K562 (cell line): ENCODE measurements around the gene C4orf50. TPM values are rescaled to one million over a fixed set of nuclear protein-coding genes. Genes with fewer than 3 reads are reported as not detected.

Experiments
- ATAC-seq: fragments of 200-7000 bp; cut with Tn5 transposase; 3 replicates; pipeline ENCODE4 v1.9.1; 2020; ENCODE audit warnings: moderate library complexity
- BruUV-seq: library from RNA; stranded (reverse); fragments of 400-500 nt; replicated peaks from 2 replicates; lab custom pipeline; 2021; lab: Mats Ljungman, UMichigan
- CTCF ChIA-PET: fragments of 300-600 bp; formaldehyde crosslinking; extraction: SDS; loops from one replicate; lab custom pipeline; 2021; ENCODE audit warnings: low intra/inter-chr PET ratio; lab: Yijun Ruan, JAX
- POLR2A ChIA-PET: fragments of 300-600, 350-650 bp; sonication (Branson Sonifier 250); formaldehyde crosslinking; extraction: SDS; loops from one replicate; lab custom pipeline; 2021; ENCODE audit warnings: antibody characterized with exemption, inconsistent platforms; lab: Yijun Ruan, JAX
- DNase-seq, 4 experiments: peaks; one replicate each; pipeline versions ENCODE4 v3.0.0 to v3.0.0-alpha.2; 2011 to 2018; ENCODE audit warnings: low spot score in 3 of 4, mixed read lengths in 3 of 4; ENCODE audit errors: extremely low read depth in 1 of 4
- FAIRE-seq: peaks from 2 replicates; lab custom pipeline; 2011; peaks lifted over from hg19 to GRCh38; lab: Jason Lieb, UNC
- H2AFZ ChIP-seq: 2 replicates; pipeline ENCODE4 v1.6.0; 2011; ENCODE audit warnings: low read depth, low read length, control low read depth, inconsistent platforms
- H3K27ac ChIP-seq: fragments of 200-600 bp; 3 replicates; pipeline ENCODE4 v1.8.0; 2011; ENCODE audit warnings: low read depth, mild to moderate bottlenecking, control low read depth, inconsistent platforms, low read length, moderate library complexity, mixed read lengths; ENCODE audit errors: extremely low read depth
- H3K27me3 ChIP-seq, 2 experiments: fragments of 300-600 bp in 1 of 2; 2 replicates in 1 of 2; 3 replicates in 1 of 2; pipeline versions ENCODE4 v1.6.0 to v1.8.0; 2011; ENCODE audit warnings: inconsistent platforms in 2 of 2, low read length in 2 of 2, mild to moderate bottlenecking in 1 of 2, mixed read lengths in 1 of 2, moderate library complexity in 1 of 2; ENCODE audit not compliant: control insufficient read depth in 2 of 2, insufficient read depth in 2 of 2
- H3K36me3 ChIP-seq: fragments of 300-600 bp; 3 replicates; pipeline ENCODE4 v1.8.0; 2011; ENCODE audit warnings: mild to moderate bottlenecking, low read length, inconsistent platforms; ENCODE audit not compliant: control insufficient read depth, insufficient read depth
- H3K4me1 ChIP-seq, 2 experiments: fragments of 200-600 bp in 1 of 2; replicated peaks in 1 of 2; 2 replicates in 1 of 2; 3 replicates in 1 of 2; pipeline versions ENCODE4 v1.5.1 to v1.8.0; 2011; ENCODE audit warnings: inconsistent platforms in 2 of 2, low read length in 2 of 2, mild to moderate bottlenecking in 1 of 2, mixed read lengths in 1 of 2, moderate library complexity in 1 of 2; ENCODE audit not compliant: control insufficient read depth in 2 of 2, insufficient read depth in 2 of 2
- H3K4me2 ChIP-seq: 2 replicates; pipeline ENCODE4 v1.6.1; 2011; ENCODE audit warnings: low read length, control low read depth, inconsistent platforms, mixed read lengths; ENCODE audit not compliant: insufficient read depth
- H3K4me3 ChIP-seq: fragments of 200-600 bp; sonication (generic), shearing (Covaris generic); 2 replicates; pipeline ENCODE4 v1.5.1; 2016; ENCODE audit warnings: control low read depth, inconsistent platforms
- H3K79me2 ChIP-seq: fragments of 200-600 bp; 3 replicates; pipeline ENCODE4 v1.8.0; 2011; ENCODE audit warnings: low read length, inconsistent platforms; ENCODE audit not compliant: control insufficient read depth, insufficient read depth
- H3K9ac ChIP-seq, 2 experiments: 2 replicates each; pipeline versions ENCODE4 v1.6.0 to v1.6.1; 2011; ENCODE audit warnings: low read depth in 2 of 2, low read length in 2 of 2, control low read depth in 1 of 2, inconsistent platforms in 1 of 2, mild to moderate bottlenecking in 1 of 2, mixed read lengths in 1 of 2; ENCODE audit not compliant: insufficient read depth in 1 of 2
- H3K9me1 ChIP-seq: one replicate; pipeline ENCODE4 v1.6.0; 2011; ENCODE audit warnings: inconsistent platforms, mild to moderate bottlenecking, low read length, moderate library complexity; ENCODE audit not compliant: control insufficient read depth, insufficient read depth
- H3K9me3 ChIP-seq: replicated peaks from 2 replicates; pipeline ENCODE4 v1.5.1; 2011; ENCODE audit warnings: low read depth, low read length, inconsistent platforms; ENCODE audit not compliant: control insufficient read depth, insufficient read depth
- H4K20me1 ChIP-seq: replicated peaks from 2 replicates; pipeline ENCODE4 v1.6.1; 2011; ENCODE audit warnings: low read length, inconsistent platforms, mixed read lengths; ENCODE audit not compliant: control insufficient read depth, insufficient read depth
- CEBPB ChIP-seq: fragments of 450-650 bp; IDR thresholded peaks from 2 replicates; pipeline ENCODE4 v1.6.1; 2016; ENCODE audit warnings: missing genetic modification characterization, missing compliant biosample characterization
- CHD2 ChIP-seq: IDR thresholded peaks from 2 replicates; pipeline ENCODE4 v1.6.1; 2011; ENCODE audit warnings: low read depth, low read length
- GTF2A2 ChIP-seq: IDR thresholded peaks from 2 replicates; pipeline ENCODE4 v1.6.1; 2016; ENCODE audit warnings: mild to moderate bottlenecking, missing genetic modification characterization, missing compliant biosample characterization
- HDAC3 ChIP-seq: fragments of 450-650 bp; IDR thresholded peaks from 2 replicates; pipeline ENCODE4 v1.6.1; 2018; ENCODE audit warnings: borderline replicate concordance, mild to moderate bottlenecking, moderate library complexity; ENCODE audit not compliant: partially characterized antibody
- LEF1 ChIP-seq: fragments of 450-650 bp; IDR thresholded peaks from 2 replicates; pipeline ENCODE4 v1.6.1; 2016; ENCODE audit warnings: mild to moderate bottlenecking
- SIRT6 ChIP-seq: IDR thresholded peaks from one replicate; pipeline ENCODE4 v1.6.1; 2012; ENCODE audit warnings: low read depth, mild to moderate bottlenecking, control low read depth, inconsistent platforms, low read length, moderate library complexity
- WHSC1 ChIP-seq: IDR thresholded peaks from one replicate; pipeline ENCODE4 v1.6.1; 2012; ENCODE audit warnings: low read length, control low read depth, inconsistent platforms
- WGBS: fragments of 100-300 bp; shearing (Covaris generic); methylation state at CpG from one replicate; pipeline ENCODE4 v1.1.6; 2016; ENCODE audit warnings: low coverage, mixed read lengths; ENCODE audit not compliant: insufficient coverage; ENCODE audit errors: missing lambda C conversion rate; 5-methylcytosine and 5-hydroxymethylcytosine counted together
- in situ Hi-C: fragments of 300-500 bp; cut with MboI; formaldehyde crosslinking; loops from 4 replicates; pipeline ENCODE4 v1.15.0; 2018; ENCODE audit warnings: inconsistent platforms, mixed read lengths
- intact Hi-C: fragments of 100-400 bp; cut with micrococcal nuclease; formaldehyde crosslinking; loops from 2 replicates; pipeline ENCODE4 v1.14.2; 2022
- polyA plus RNA-seq, 8 experiments: library from polyadenylated mRNA; depleted of rRNA in 4 of 8; stranded (reverse) in 5 of 8; unstranded in 3 of 8; fragments of >200 nt; fragmentation: Nextera tagmentation in 2 of 8; fragmentation: Illumina TruSeq in 1 of 8; extraction: Ambion mirVana in 2 of 8; extraction: Trizol in 1 of 8; gene quantifications; 2 replicates each; pipeline versions ENCODE4 v1.2.1 to v1.2.3, GENCODE V29; 2011 to 2014; ENCODE audit warnings: inconsistent platforms in 1 of 8, missing spikeins in 1 of 8
- total RNA-seq, 7 experiments: library from RNA; depleted of rRNA in 6 of 7; stranded (reverse); fragments of >200 nt in 6 of 7; fragmentation: Illumina TruSeq in 2 of 7; extraction: Trizol in 2 of 7; gene quantifications; 2 replicates each; pipeline versions ENCODE4 v1.2.1 to v1.2.3, GENCODE V29; 2011 to 2021; ENCODE audit warnings: low replicate concordance in 1 of 7
- TF ChIP-seq, protein P1 (sequence below): fragments of 250-450 bp; sonication (Bioruptor Pico); IDR thresholded peaks from 2 replicates; pipeline ENCODE4 v1.8.0; 2021; ENCODE audit warnings: moderate library complexity, mild to moderate bottlenecking, inconsistent platforms
- TF ChIP-seq, protein P2 (sequence below): fragments of 250-450 bp; sonication (Bioruptor Pico); IDR thresholded peaks from 2 replicates; pipeline ENCODE4 v1.6.1; 2021; ENCODE audit warnings: mild to moderate bottlenecking
- TF ChIP-seq, protein P3 (sequence below): fragments of 450-650 bp; conservative IDR thresholded peaks from 2 replicates; pipeline ENCODE4 v1.6.1; 2016; ENCODE audit warnings: missing genetic modification characterization, low read depth, mild to moderate bottlenecking, control low read depth, missing compliant biosample characterization

Gene C4orf50
- total and polyA plus RNA-seq, 9 of the 15 experiments (the other 6 are each of a cell fraction or from before 2014, with no cell fraction given), result not detected

DNA sequence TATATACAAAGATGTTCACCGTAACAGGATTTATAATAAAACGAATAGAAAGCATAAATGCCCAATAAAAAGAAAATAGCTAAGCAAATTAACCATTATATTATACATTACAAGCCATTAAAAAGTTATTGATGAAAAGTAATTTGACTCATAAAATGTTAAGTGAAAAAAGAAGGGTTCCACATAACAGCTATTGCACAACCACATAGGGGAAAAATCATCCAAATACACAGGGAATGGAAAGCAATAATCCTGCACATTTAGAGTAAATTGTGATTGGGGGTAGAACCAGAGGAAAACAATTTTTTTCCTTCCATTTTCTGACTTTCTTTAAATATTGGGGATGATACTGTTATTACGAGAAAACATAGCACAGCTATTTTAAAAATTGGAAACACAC is 163.3 kb downstream of the C4orf50 start:
- H3K9me1 ChIP-seq, result no peaks in the 10 kb centered on the region
- no peaks in the 10 kb centered on the region for H3K4me1 ChIP-seq
- H3K9ac ChIP-seq, result no peak overlapping the region
- no TSS peak for BruUV-seq
- DNase-seq, result no peak
- H3K27me3 ChIP-seq, result peaks cover 0 to 4% of the 10 kb centered on the region in 2 experiments; a peak in 1 of 5 replicates
- intact Hi-C loops (no loop called here), in situ Hi-C loops (no loop called here)
- H3K27ac ChIP-seq, result no peak overlapping the region
- WGBS, result 2% methylated on average over 3 of the region's 3 CpGs
- H2AFZ ChIP-seq, result no peak overlapping the region
- no peak for ATAC-seq
- no peak overlapping the region for H3K4me3 ChIP-seq
- ChIA-PET POLR2A (interaction anchor here (1.0 kb wide), 1 partner anchor 18 kb away, joined by 4 read pairs; no protein-coding TSS in a partner anchor), CTCF (no interaction called here)
- no peaks in the 10 kb centered on the region for H3K9me3 ChIP-seq
- FAIRE-seq, result no peak
- no peaks in the 10 kb centered on the region for H3K79me2 ChIP-seq
- H3K4me2 ChIP-seq, result no peak overlapping the region
- H4K20me1 ChIP-seq, result no peaks in the 10 kb centered on the region; the same call in none of the 2 replicates
- no peaks in the 10 kb centered on the region for H3K36me3 ChIP-seq
- TF ChIP-seq LEF1 (no peak), CEBPB (tag) (peak; percentile 18; the same call in 1 of the 2 replicates)

DNA sequence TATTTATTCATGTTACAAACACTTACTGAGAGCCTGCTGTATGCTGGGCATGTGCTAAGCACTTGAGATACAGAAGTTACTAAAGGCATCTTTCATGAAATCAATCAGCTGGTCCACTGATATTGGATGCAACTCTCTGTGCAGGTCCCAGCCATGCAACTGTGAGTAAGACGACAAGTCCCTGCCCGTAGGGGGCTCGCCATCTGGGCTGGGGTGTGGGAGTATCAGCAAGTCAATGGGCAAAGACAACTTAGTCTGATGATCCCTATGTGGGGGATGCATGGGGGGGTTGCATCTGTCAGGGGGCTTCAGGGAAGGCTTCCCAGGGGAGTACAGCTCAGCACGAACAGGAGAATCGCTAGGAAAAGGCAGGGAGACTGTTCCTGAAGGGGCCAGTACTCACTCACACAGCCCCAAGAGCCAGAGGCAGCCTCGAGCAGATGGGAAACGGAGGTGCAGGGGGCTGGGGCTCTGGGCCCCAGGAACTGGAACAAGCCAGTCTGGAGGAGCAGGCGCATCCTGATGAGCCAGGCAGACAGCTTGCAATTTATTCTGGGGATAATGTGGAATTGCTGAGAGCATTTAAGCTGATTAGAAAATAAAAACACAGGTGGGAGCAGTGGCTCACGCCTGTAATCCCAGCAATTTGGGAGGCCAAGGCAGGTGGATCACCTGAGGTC is 165.6 kb downstream of the C4orf50 start:
- no peak overlapping the region for H2AFZ ChIP-seq
- intact Hi-C loops (no loop called here), in situ Hi-C loops (no loop called here)
- peaks cover 0 to 4% of the 10 kb centered on the region in 2 experiments; a peak in 1 of 5 replicates for H3K27me3 ChIP-seq
- ChIA-PET POLR2A (no interaction called here), CTCF (no interaction called here)
- no peaks in the 10 kb centered on the region for H3K4me1 ChIP-seq
- H3K9me1 ChIP-seq, result no peaks in the 10 kb centered on the region
- DNase-seq (no peak), FAIRE-seq (no peak)
- no TSS peak for BruUV-seq
- H3K9me3 ChIP-seq, result no peaks in the 10 kb centered on the region
- H3K4me3 ChIP-seq, result no peak overlapping the region
- H4K20me1 ChIP-seq, result no peaks in the 10 kb centered on the region; the same call in 1 of the 2 replicates
- H3K27ac ChIP-seq, result no peak overlapping the region
- H3K9ac ChIP-seq, result no peak overlapping the region
- H3K79me2 ChIP-seq, result no peaks in the 10 kb centered on the region
- H3K4me2 ChIP-seq, result no peak overlapping the region
- no peaks in the 10 kb centered on the region for H3K36me3 ChIP-seq
- TF ChIP-seq, protein P1, sequence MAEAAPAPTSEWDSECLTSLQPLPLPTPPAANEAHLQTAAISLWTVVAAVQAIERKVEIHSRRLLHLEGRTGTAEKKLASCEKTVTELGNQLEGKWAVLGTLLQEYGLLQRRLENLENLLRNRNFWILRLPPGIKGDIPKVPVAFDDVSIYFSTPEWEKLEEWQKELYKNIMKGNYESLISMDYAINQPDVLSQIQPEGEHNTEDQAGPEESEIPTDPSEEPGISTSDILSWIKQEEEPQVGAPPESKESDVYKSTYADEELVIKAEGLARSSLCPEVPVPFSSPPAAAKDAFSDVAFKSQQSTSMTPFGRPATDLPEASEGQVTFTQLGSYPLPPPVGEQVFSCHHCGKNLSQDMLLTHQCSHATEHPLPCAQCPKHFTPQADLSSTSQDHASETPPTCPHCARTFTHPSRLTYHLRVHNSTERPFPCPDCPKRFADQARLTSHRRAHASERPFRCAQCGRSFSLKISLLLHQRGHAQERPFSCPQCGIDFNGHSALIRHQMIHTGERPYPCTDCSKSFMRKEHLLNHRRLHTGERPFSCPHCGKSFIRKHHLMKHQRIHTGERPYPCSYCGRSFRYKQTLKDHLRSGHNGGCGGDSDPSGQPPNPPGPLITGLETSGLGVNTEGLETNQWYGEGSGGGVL (CRISPR knock-in tag), result no peak
- TF ChIP-seq SIRT6 (no peak), CHD2 (no peak), GTF2A2 (tag) (no peak), HDAC3 (no peak), WHSC1 (no peak)
- TF ChIP-seq, protein P2, sequence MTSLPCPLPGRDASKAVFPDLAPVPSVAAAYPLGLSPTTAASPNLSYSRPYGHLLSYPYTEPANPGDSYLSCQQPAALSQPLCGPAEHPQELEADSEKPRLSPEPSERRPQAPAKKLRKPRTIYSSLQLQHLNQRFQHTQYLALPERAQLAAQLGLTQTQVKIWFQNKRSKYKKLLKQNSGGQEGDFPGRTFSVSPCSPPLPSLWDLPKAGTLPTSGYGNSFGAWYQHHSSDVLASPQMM, result no peak
- TF ChIP-seq, protein P3, sequence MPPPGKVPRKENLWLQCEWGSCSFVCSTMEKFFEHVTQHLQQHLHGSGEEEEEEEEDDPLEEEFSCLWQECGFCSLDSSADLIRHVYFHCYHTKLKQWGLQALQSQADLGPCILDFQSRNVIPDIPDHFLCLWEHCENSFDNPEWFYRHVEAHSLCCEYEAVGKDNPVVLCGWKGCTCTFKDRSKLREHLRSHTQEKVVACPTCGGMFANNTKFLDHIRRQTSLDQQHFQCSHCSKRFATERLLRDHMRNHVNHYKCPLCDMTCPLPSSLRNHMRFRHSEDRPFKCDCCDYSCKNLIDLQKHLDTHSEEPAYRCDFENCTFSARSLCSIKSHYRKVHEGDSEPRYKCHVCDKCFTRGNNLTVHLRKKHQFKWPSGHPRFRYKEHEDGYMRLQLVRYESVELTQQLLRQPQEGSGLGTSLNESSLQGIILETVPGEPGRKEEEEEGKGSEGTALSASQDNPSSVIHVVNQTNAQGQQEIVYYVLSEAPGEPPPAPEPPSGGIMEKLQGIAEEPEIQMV (tag), result no peak
- TF ChIP-seq, all 486 proteins: peak for 0
- 0% methylated on average over 7 of the region's 9 CpGs for WGBS
- no peak for ATAC-seq
